DND-41 (cell line): ENCODE data around the gene SLC39A9.

Experiments used
- EZH2 ChIP-seq: IDR thresholded peaks from 3 replicates; pipeline ENCODE4 v1.6.1; 2012; ENCODE audit warnings: borderline replicate concordance, low read depth, mild to moderate bottlenecking, moderate library complexity, low read length, inconsistent platforms; ENCODE audit not compliant: severe bottlenecking
- TF ChIP-seq, protein P1 (sequence below): IDR thresholded peaks from 2 replicates; pipeline ENCODE4 v1.5.1; 2012; ENCODE audit warnings: borderline replicate concordance, low read length, moderate library complexity, mild to moderate bottlenecking; ENCODE audit not compliant: poor library complexity, severe bottlenecking; ENCODE audit errors: extremely low read depth

DNA sequence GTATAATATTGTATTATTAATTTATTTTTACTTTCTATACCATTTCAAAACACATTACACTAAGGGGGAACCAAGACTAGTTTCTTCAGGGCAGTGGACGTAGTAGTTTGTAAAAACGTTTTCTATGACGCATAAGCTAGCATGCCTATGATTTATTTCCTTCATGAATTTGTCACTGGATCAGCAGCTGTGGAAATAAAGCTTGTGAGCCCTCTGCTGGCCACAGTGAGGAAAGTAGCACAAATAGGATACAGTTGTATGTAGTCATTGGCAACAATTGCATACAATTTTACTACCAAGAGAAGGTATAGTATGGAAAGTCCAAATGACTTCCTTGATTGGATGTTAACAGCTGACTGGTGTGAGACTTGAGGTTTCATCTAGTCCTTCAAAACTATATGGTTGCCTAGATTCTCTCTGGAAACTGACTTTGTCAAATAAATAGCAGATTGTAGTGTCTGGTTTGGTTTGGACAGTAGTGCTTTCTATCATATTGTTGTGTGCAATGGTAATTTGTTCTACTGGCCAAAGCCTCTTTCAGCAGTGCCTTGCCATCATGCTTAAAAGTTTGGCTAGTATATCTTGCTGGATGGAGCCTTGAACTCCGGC, 61.7 kb downstream of the SLC39A9 start:
- TF ChIP-seq, protein P1, sequence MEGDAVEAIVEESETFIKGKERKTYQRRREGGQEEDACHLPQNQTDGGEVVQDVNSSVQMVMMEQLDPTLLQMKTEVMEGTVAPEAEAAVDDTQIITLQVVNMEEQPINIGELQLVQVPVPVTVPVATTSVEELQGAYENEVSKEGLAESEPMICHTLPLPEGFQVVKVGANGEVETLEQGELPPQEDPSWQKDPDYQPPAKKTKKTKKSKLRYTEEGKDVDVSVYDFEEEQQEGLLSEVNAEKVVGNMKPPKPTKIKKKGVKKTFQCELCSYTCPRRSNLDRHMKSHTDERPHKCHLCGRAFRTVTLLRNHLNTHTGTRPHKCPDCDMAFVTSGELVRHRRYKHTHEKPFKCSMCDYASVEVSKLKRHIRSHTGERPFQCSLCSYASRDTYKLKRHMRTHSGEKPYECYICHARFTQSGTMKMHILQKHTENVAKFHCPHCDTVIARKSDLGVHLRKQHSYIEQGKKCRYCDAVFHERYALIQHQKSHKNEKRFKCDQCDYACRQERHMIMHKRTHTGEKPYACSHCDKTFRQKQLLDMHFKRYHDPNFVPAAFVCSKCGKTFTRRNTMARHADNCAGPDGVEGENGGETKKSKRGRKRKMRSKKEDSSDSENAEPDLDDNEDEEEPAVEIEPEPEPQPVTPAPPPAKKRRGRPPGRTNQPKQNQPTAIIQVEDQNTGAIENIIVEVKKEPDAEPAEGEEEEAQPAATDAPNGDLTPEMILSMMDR = peak; percentile 86
- TF ChIP-seq EZH2 = no peak
